Kidney epithelial cell (primary cell): ENCODE measurements around the gene SSBP4. TPM values are rescaled to one million over a fixed set of nuclear protein-coding genes. Genes with fewer than 3 reads are reported as not detected.
"Not testable (repeated sequence)": the region's sequence is repeated elsewhere in the genome, so short reads cannot be mapped to it uniquely, and the experiment has no call there.

Experiments
- DNase-seq: peaks from one replicate; pipeline ENCODE4 v3.0.0-alpha.2; 2010; ENCODE audit warnings: low read depth
- H3K27me3 ChIP-seq: 2 replicates; pipeline ENCODE4 v1.6.0; 2011; ENCODE audit warnings: low read length; ENCODE audit not compliant: control insufficient read depth, insufficient read depth
- H3K36me3 ChIP-seq: 2 replicates; pipeline ENCODE4 v1.5.1; 2011; ENCODE audit warnings: low read length; ENCODE audit not compliant: control insufficient read depth, insufficient read depth
- H3K4me3 ChIP-seq: 2 replicates; pipeline ENCODE4 v1.5.1; 2011; ENCODE audit warnings: low read depth, mild to moderate bottlenecking, control low read depth, low read length
- CTCF ChIP-seq: IDR thresholded peaks from 2 replicates; pipeline ENCODE4 v1.5.1; 2011; ENCODE audit warnings: mild to moderate bottlenecking, moderate library complexity, low read length, control low read depth, inconsistent platforms; ENCODE audit not compliant: insufficient read depth, poor library complexity, severe bottlenecking
- total RNA-seq: library from RNA; depleted of rRNA; stranded (reverse); fragments of >200 nt; gene quantifications from 2 replicates; pipeline ENCODE4 v1.2.3, GENCODE V29; 2015

Gene SSBP4
- total RNA-seq, 1 donor from 2014 or later: 92.6 TPM

GRCh38 chr19:18399008-18399407 is 20.2 kb upstream of the SSBP4 start:
- no peak for TF ChIP-seq CTCF
- no peaks in the 10 kb centered on the region for H3K36me3 ChIP-seq
- no peak overlapping the region for H3K4me3 ChIP-seq
- DNase-seq: no peak
- H3K27me3 ChIP-seq: peaks cover 13% of the 10 kb centered on the region

- DNase-seq: no peak
- peaks cover 11% of the 10 kb centered on the region for H3K27me3 ChIP-seq
- H3K36me3 ChIP-seq: no peaks in the 10 kb centered on the region
- TF ChIP-seq CTCF: peak; percentile 60
- no peak overlapping the region for H3K4me3 ChIP-seq
Measured at GRCh38 chr19:18401580-18402112, 17.6 kb upstream of the SSBP4 start.

- H3K4me3 ChIP-seq, H3K27me3 ChIP-seq, H3K36me3 ChIP-seq, DNase-seq: not testable (repeated sequence)
Measured at GRCh38 chr19:18402455-18403248, 16.5 kb upstream of the SSBP4 start.

GRCh38 chr19:18405754-18406153 is 13.4 kb upstream of the SSBP4 start:
- H3K27me3 ChIP-seq, H3K4me3 ChIP-seq, H3K36me3 ChIP-seq, DNase-seq: not testable (repeated sequence)

GRCh38 chr19:18406749-18407148 is 12.4 kb upstream of the SSBP4 start:
- Histone ChIP-seq H3K27me3 (no peaks in the 10 kb centered on the region), H3K4me3 (no peak overlapping the region), H3K36me3 (no peaks in the 10 kb centered on the region)
- no peak for TF ChIP-seq CTCF
- DNase-seq: no peak

- peak; percentile 88 for DNase-seq
- H3K27me3 ChIP-seq: peaks cover 2% of the 10 kb centered on the region
- no peaks in the 10 kb centered on the region for H3K36me3 ChIP-seq
- H3K4me3 ChIP-seq: no peak overlapping the region
- peak; percentile 54 for TF ChIP-seq CTCF
Measured at GRCh38 chr19:18408053-18408476, 11.1 kb upstream of the SSBP4 start.
